Breast epithelium (tissue), 3 donors: ENCODE data around the gene RPL3.
"Not testable (repeated sequence)": the region's sequence is repeated elsewhere in the genome, so short reads cannot be mapped to it uniquely, and the experiment has no call there.

Experiments used
- POLR2A ChIP-seq: fragments of 450-650 bp; IDR thresholded peaks from one replicate; pipeline ENCODE4 v1.6.1; 2016; ENCODE audit warnings: antibody characterized with exemption, mild to moderate bottlenecking, moderate library complexity
- POLR2AphosphoS5 ChIP-seq, 3 donors: sonication (generic); formaldehyde crosslinking; IDR thresholded peaks; one replicate each; pipeline ENCODE4 v1.6.1; 2017; ENCODE audit warnings: antibody characterized with exemption in 3 of 3
- TF ChIP-seq, protein P1 (sequence below), 3 donors: fragments of 450-650 bp; IDR thresholded peaks; one replicate each; pipeline ENCODE4 v1.5.1; 2016 to 2017; ENCODE audit warnings: antibody characterized with exemption in 3 of 3, mild to moderate bottlenecking in 3 of 3, moderate library complexity in 3 of 3

- not testable (repeated sequence) for TF ChIP-seq POLR2AphosphoS5 (IDR thresholded peaks at IDR 0.05); POLR2A
- TF ChIP-seq, protein P1, sequence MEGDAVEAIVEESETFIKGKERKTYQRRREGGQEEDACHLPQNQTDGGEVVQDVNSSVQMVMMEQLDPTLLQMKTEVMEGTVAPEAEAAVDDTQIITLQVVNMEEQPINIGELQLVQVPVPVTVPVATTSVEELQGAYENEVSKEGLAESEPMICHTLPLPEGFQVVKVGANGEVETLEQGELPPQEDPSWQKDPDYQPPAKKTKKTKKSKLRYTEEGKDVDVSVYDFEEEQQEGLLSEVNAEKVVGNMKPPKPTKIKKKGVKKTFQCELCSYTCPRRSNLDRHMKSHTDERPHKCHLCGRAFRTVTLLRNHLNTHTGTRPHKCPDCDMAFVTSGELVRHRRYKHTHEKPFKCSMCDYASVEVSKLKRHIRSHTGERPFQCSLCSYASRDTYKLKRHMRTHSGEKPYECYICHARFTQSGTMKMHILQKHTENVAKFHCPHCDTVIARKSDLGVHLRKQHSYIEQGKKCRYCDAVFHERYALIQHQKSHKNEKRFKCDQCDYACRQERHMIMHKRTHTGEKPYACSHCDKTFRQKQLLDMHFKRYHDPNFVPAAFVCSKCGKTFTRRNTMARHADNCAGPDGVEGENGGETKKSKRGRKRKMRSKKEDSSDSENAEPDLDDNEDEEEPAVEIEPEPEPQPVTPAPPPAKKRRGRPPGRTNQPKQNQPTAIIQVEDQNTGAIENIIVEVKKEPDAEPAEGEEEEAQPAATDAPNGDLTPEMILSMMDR (IDR thresholded peaks at IDR 0.05) = not testable (repeated sequence)
Measured at GRCh38 chr22:39358197-39358596, 38.8 kb upstream of the RPL3 start.
